HG03439 (cell line): ENCODE data around the gene PELI2.

ENCODE experiments used
- ATAC-seq: cut with Tn5 transposase; IDR thresholded peaks from one replicate; pipeline ENCODE4 v1.9.1; 2021; ENCODE audit warnings: mild to moderate bottlenecking, moderate library complexity; ENCODE audit not compliant: unreplicated experiment

The PELI2 gene

GRCh38 chr14:56170877-56171422, 52.7 kb downstream of the PELI2 start:
- no peak for ATAC-seq

GRCh38 chr14:56172074-56172473, 53.9 kb downstream of the PELI2 start:
- ATAC-seq = no peak

- ATAC-seq = no peak
These were observed 54.4 kb downstream of the PELI2 start for GRCh38 chr14:56172571-56172971.

GRCh38 chr14:56173365-56173922, 55.2 kb downstream of the PELI2 start:
- no peak for ATAC-seq

- no peak for ATAC-seq
These were observed 57.6 kb downstream of the PELI2 start for GRCh38 chr14:56175773-56176172.

GRCh38 chr14:56176530-56176929, 58.3 kb downstream of the PELI2 start:
- no peak for ATAC-seq

- ATAC-seq = no peak
These were observed 58.8 kb downstream of the PELI2 start for GRCh38 chr14:56177036-56177435.

GRCh38 chr14:56180754-56181542, 62.7 kb downstream of the PELI2 start:
- ATAC-seq = no peak

- ATAC-seq = no peak
These were observed 63.5 kb downstream of the PELI2 start for GRCh38 chr14:56181681-56182085.

- ATAC-seq = no peak
These were observed 64.2 kb downstream of the PELI2 start for GRCh38 chr14:56182410-56182809.

GRCh38 chr14:56183631-56184157, 65.5 kb downstream of the PELI2 start:
- no peak for ATAC-seq

- no peak for ATAC-seq
These were observed 67.8 kb downstream of the PELI2 start for GRCh38 chr14:56185992-56186391.

GRCh38 chr14:56187736-56188135, 69.5 kb downstream of the PELI2 start:
- no peak for ATAC-seq

- no peak for ATAC-seq
These were observed 71.1 kb downstream of the PELI2 start for GRCh38 chr14:56189307-56189706.

- no peak for ATAC-seq
These were observed 75.1 kb downstream of the PELI2 start for GRCh38 chr14:56193347-56193746.

- no peak for ATAC-seq
These were observed 75.8 kb downstream of the PELI2 start for GRCh38 chr14:56194042-56194441.

GRCh38 chr14:56195223-56195622, 77.0 kb downstream of the PELI2 start:
- no peak for ATAC-seq

GRCh38 chr14:56195704-56196103, 77.5 kb downstream of the PELI2 start:
- no peak for ATAC-seq

GRCh38 chr14:56196274-56196673, 78.1 kb downstream of the PELI2 start:
- no peak for ATAC-seq

GRCh38 chr14:56197150-56197549, 78.9 kb downstream of the PELI2 start:
- no peak for ATAC-seq

GRCh38 chr14:56198438-56198837, 80.2 kb downstream of the PELI2 start:
- ATAC-seq = no peak
